Parathyroid adenoma (tissue), 2 donors: ENCODE data around the gene XYLT1.

Source experiments
- H2AFZ ChIP-seq: fragments of 300-600 bp; sonication (generic); one replicate; pipeline ENCODE4 v1.7.0; 2017; ENCODE audit warnings: antibody characterized with exemption, mild to moderate bottlenecking
- H3K27ac ChIP-seq: fragments of 300-600 bp; sonication (generic); one replicate; pipeline ENCODE4 v1.7.0; 2017
- H3K27me3 ChIP-seq: fragments of 300-600 bp; sonication (generic); one replicate; pipeline ENCODE4 v1.7.0; 2017; ENCODE audit warnings: low read length; ENCODE audit not compliant: control insufficient read depth, insufficient read depth
- H3K36me3 ChIP-seq: fragments of 300-600 bp; sonication (generic); one replicate; pipeline ENCODE4 v1.7.0; 2017; ENCODE audit warnings: low read length; ENCODE audit not compliant: control insufficient read depth, insufficient read depth
- H3K4me1 ChIP-seq: fragments of 300-600 bp; sonication (generic); one replicate; pipeline ENCODE4 v1.7.0; 2017; ENCODE audit warnings: control low read depth
- H3K4me2 ChIP-seq: fragments of 300-600 bp; sonication (generic); one replicate; pipeline ENCODE4 v1.7.0; 2017; ENCODE audit warnings: low read length
- H3K4me3 ChIP-seq: fragments of 300-600 bp; sonication (generic); one replicate; pipeline ENCODE4 v1.7.0; 2017; ENCODE audit warnings: low read depth, low read length
- H3K79me2 ChIP-seq: fragments of 300-600 bp; sonication (generic); one replicate; pipeline ENCODE4 v1.7.0; 2017; ENCODE audit warnings: control low read depth
- H3K9ac ChIP-seq: fragments of 300-600 bp; sonication (generic); one replicate; pipeline ENCODE4 v1.7.0; 2017; ENCODE audit warnings: mild to moderate bottlenecking
- H3K9me3 ChIP-seq: fragments of 300-600 bp; sonication (generic); one replicate; pipeline ENCODE4 v1.7.0; 2017; ENCODE audit warnings: low read length; ENCODE audit not compliant: control insufficient read depth
- CTCF ChIP-seq: fragments of 300-600 bp; sonication (generic); IDR thresholded peaks from one replicate; pipeline ENCODE4 v1.7.0; 2017; ENCODE audit warnings: antibody characterized with exemption, mild to moderate bottlenecking
- donor health status: primary hyperparathyroidism.

The XYLT1 gene

GRCh38 chr16:17199135-17199534, 271.6 kb downstream of the XYLT1 start:
- H3K9me3 ChIP-seq = no peaks in the 10 kb centered on the region
- H3K27me3 ChIP-seq = no peaks in the 10 kb centered on the region
- H3K36me3 ChIP-seq = no peaks in the 10 kb centered on the region
- no peak overlapping the region for H3K9ac ChIP-seq
- no peaks in the 10 kb centered on the region for H3K79me2 ChIP-seq
- no peak overlapping the region for H3K4me3 ChIP-seq
- H3K4me1 ChIP-seq = no peaks in the 10 kb centered on the region
- no peak overlapping the region for H2AFZ ChIP-seq
- no peak overlapping the region for H3K27ac ChIP-seq
- H3K4me2 ChIP-seq = no peak overlapping the region
- TF ChIP-seq CTCF = no peak

- Histone ChIP-seq H3K9ac (no peak overlapping the region), H3K9me3 (no peaks in the 10 kb centered on the region), H3K36me3 (no peaks in the 10 kb centered on the region), H3K27me3 (no peaks in the 10 kb centered on the region), H2AFZ (no peak overlapping the region), H3K4me3 (no peak overlapping the region), H3K4me1 (no peaks in the 10 kb centered on the region), H3K4me2 (no peak overlapping the region), H3K79me2 (no peaks in the 10 kb centered on the region), H3K27ac (no peak overlapping the region)
- no peak for TF ChIP-seq CTCF
Observed at GRCh38 chr16:17196526-17196925, 274.2 kb downstream of the XYLT1 start.

- H3K27ac ChIP-seq = no peak overlapping the region
- H3K27me3 ChIP-seq = no peaks in the 10 kb centered on the region
- H2AFZ ChIP-seq = no peak overlapping the region
- H3K9ac ChIP-seq = no peak overlapping the region
- H3K9me3 ChIP-seq = no peaks in the 10 kb centered on the region
- no peaks in the 10 kb centered on the region for H3K36me3 ChIP-seq
- no peak overlapping the region for H3K4me2 ChIP-seq
- H3K4me1 ChIP-seq = no peaks in the 10 kb centered on the region
- H3K79me2 ChIP-seq = no peaks in the 10 kb centered on the region
- no peak overlapping the region for H3K4me3 ChIP-seq
- peak; percentile 33 for TF ChIP-seq CTCF
Observed at GRCh38 chr16:17194190-17194780, 276.5 kb downstream of the XYLT1 start.

- Histone ChIP-seq H3K27me3 (no peaks in the 10 kb centered on the region), H3K27ac (no peak overlapping the region), H3K4me1 (no peaks in the 10 kb centered on the region), H3K36me3 (no peaks in the 10 kb centered on the region), H3K4me2 (no peak overlapping the region), H3K4me3 (no peak overlapping the region), H2AFZ (no peak overlapping the region), H3K79me2 (no peaks in the 10 kb centered on the region), H3K9me3 (no peaks in the 10 kb centered on the region), H3K9ac (no peak overlapping the region)
- no peak for TF ChIP-seq CTCF
Observed at GRCh38 chr16:17193566-17194100, 277.1 kb downstream of the XYLT1 start.

GRCh38 chr16:17184026-17184425, 286.7 kb downstream of the XYLT1 start:
- Histone ChIP-seq H3K36me3 (no peaks in the 10 kb centered on the region), H2AFZ (no peak overlapping the region), H3K9ac (no peak overlapping the region), H3K4me1 (no peaks in the 10 kb centered on the region), H3K4me3 (no peak overlapping the region), H3K27me3 (no peaks in the 10 kb centered on the region), H3K27ac (no peak overlapping the region), H3K9me3 (no peaks in the 10 kb centered on the region), H3K4me2 (no peak overlapping the region), H3K79me2 (no peaks in the 10 kb centered on the region)
- TF ChIP-seq CTCF = no peak
